Measurements from ENCODE around the gene ZNF76. TPM values are rescaled to one million over a fixed set of nuclear protein-coding genes. Genes with fewer than 3 reads are reported as not detected.

ZNF76 gene
- polyA plus RNA-seq, 1 donor from 2014 or later: 26.3 TPM

GRCh38 chr6:35248300-35248699, 11.2 kb upstream of the ZNF76 start:
- no peaks in the 10 kb centered on the region for H3K27me3 ChIP-seq (ENCODE audit: insufficient read depth, low read depth, low read length)
- H3K9ac ChIP-seq (ENCODE audit: low read length): no peak overlapping the region
- no peak overlapping the region for H2AFZ ChIP-seq (ENCODE audit: low read depth, low read length)
- no peaks in the 10 kb centered on the region for H3K36me3 ChIP-seq (ENCODE audit: insufficient read depth, low read length)
- H3K4me2 ChIP-seq (ENCODE audit: low read length): no peak overlapping the region
- H4K20me1 ChIP-seq (ENCODE audit: insufficient read depth): no peaks in the 10 kb centered on the region
- no peak overlapping the region for H3K4me3 ChIP-seq (ENCODE audit: low read length)
- H3K9me3 ChIP-seq (ENCODE audit: low read length): no peaks in the 10 kb centered on the region
- peaks cover 11% of the 10 kb centered on the region for H3K79me2 ChIP-seq (replicated peaks; ENCODE audit: insufficient read depth, low read length)
- no peaks in the 10 kb centered on the region for H3K9me2 ChIP-seq (ENCODE audit: insufficient read depth, low read length)
- no peak overlapping the region for H3K27ac ChIP-seq (ENCODE audit: low read length)
- TF ChIP-seq TAF1 (IDR thresholded peaks at IDR 0.05; ENCODE audit: low read depth) (no peak), MXI1 (conservative IDR thresholded peaks at IDR 0.05; ENCODE audit: poor library complexity, severe bottlenecking) (no peak), REST (IDR thresholded peaks at IDR 0.05; ENCODE audit: borderline replicate concordance) (no peak), EP300 (conservative IDR thresholded peaks at IDR 0.05; ENCODE audit: poor library complexity, severe bottlenecking) (no peak), RAD21 (conservative IDR thresholded peaks at IDR 0.05) (no peak), POLR2AphosphoS5 (IDR thresholded peaks at IDR 0.05) (no peak), CTCF (IDR thresholded peaks at IDR 0.05; ENCODE audit: poor library complexity, severe bottlenecking) (no peak), EZH2 (IDR thresholded peaks at IDR 0.05; ENCODE audit: borderline replicate concordance, insufficient read depth, low read length, poor library complexity, severe bottlenecking) (no peak), SMC3 (conservative IDR thresholded peaks at IDR 0.05; ENCODE audit: poor library complexity) (no peak)
- H3F3A ChIP-seq (ENCODE audit: insufficient read depth, low read length, poor library complexity, severe bottlenecking): no peaks in the 10 kb centered on the region

DNA sequence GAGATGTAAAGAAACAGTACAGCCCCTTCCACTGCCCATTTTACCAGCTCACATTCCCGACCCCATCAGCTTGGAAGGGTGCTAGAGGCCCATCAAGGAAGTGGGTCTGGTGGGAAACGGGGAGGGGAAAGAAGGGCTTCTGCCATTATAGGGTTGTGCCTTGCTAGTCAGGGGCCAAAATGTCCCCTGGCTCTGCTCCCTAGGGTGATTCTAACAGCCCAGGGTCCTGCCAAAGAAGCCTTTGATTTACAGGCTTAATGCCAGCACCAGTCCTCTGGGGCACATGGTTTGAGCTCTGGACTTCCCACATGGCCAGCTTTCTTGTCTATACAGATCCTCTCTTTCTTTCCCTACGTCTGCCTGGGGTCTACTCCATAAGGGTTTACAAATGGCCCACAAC, 10.6 kb upstream of the ZNF76 start:
- Histone ChIP-seq H3K9ac (ENCODE audit: low read length) (no peak overlapping the region), H4K20me1 (ENCODE audit: insufficient read depth) (no peaks in the 10 kb centered on the region), H3K9me2 (ENCODE audit: insufficient read depth, low read length) (no peaks in the 10 kb centered on the region), H3K27ac (ENCODE audit: low read length) (no peak overlapping the region), H3K27me3 (ENCODE audit: insufficient read depth, low read depth, low read length) (no peaks in the 10 kb centered on the region), H3F3A (ENCODE audit: insufficient read depth, low read length, poor library complexity, severe bottlenecking) (no peaks in the 10 kb centered on the region), H3K9me3 (ENCODE audit: low read length) (no peaks in the 10 kb centered on the region), H3K4me3 (ENCODE audit: low read length) (no peak overlapping the region), H2AFZ (ENCODE audit: low read depth, low read length) (no peak overlapping the region), H3K79me2 (replicated peaks; ENCODE audit: insufficient read depth, low read length) (peaks cover 16% of the 10 kb centered on the region), H3K4me2 (ENCODE audit: low read length) (no peak overlapping the region), H3K36me3 (ENCODE audit: insufficient read depth, low read length) (no peaks in the 10 kb centered on the region)
- TF ChIP-seq RAD21 (conservative IDR thresholded peaks at IDR 0.05) (no peak), EP300 (conservative IDR thresholded peaks at IDR 0.05; ENCODE audit: poor library complexity, severe bottlenecking) (no peak), SMC3 (conservative IDR thresholded peaks at IDR 0.05; ENCODE audit: poor library complexity) (no peak), TAF1 (IDR thresholded peaks at IDR 0.05; ENCODE audit: low read depth) (no peak), REST (IDR thresholded peaks at IDR 0.05; ENCODE audit: borderline replicate concordance) (no peak), EZH2 (IDR thresholded peaks at IDR 0.05; ENCODE audit: borderline replicate concordance, insufficient read depth, low read length, poor library complexity, severe bottlenecking) (no peak), MXI1 (conservative IDR thresholded peaks at IDR 0.05; ENCODE audit: poor library complexity, severe bottlenecking) (no peak), POLR2AphosphoS5 (IDR thresholded peaks at IDR 0.05) (no peak), CTCF (IDR thresholded peaks at IDR 0.05; ENCODE audit: poor library complexity, severe bottlenecking) (no peak)
